NCI-H187 (cell line): ENCODE results near the gene BRD1.
"Not testable (repeated sequence)": the region's sequence is repeated elsewhere in the genome, so short reads cannot be mapped to it uniquely, and the experiment has no call there.

Source experiments
- DNase-seq, 2 experiments: peaks; one replicate each; lab custom pipeline; 2025; lab: John Stamatoyannopoulos, UW

The BRD1 gene

GRCh38 chr22:49783926-49784629 lies 43.6 kb downstream of the BRD1 start:
- DNase-seq, result no peak

- no peak for DNase-seq
Observed at GRCh38 chr22:49783036-49783746, 44.5 kb downstream of the BRD1 start.

- DNase-seq, result not testable (repeated sequence)
Observed at GRCh38 chr22:49781886-49782285, 45.8 kb downstream of the BRD1 start.

- DNase-seq, result no peak
Observed at GRCh38 chr22:49781289-49781782, 46.3 kb downstream of the BRD1 start.

- no peak for DNase-seq
Observed at GRCh38 chr22:49780698-49781288, 46.9 kb downstream of the BRD1 start.

GRCh38 chr22:49779853-49780697 lies 47.6 kb downstream of the BRD1 start:
- no peak for DNase-seq

GRCh38 chr22:49779211-49779610 lies 48.5 kb downstream of the BRD1 start:
- no peak for DNase-seq

- DNase-seq, result no peak
Observed at GRCh38 chr22:49777569-49778249, 50.0 kb downstream of the BRD1 start.

GRCh38 chr22:49776891-49777290 lies 50.8 kb downstream of the BRD1 start:
- DNase-seq, result no peak

GRCh38 chr22:49775867-49776511 lies 51.7 kb downstream of the BRD1 start:
- no peak for DNase-seq

GRCh38 chr22:49775191-49775866 lies 52.3 kb downstream of the BRD1 start:
- no peak for DNase-seq

GRCh38 chr22:49774499-49775151 lies 53.0 kb downstream of the BRD1 start:
- DNase-seq, result no peak

- no peak for DNase-seq
Observed at GRCh38 chr22:49774046-49774445, 53.6 kb downstream of the BRD1 start.

- DNase-seq, result no peak
Observed at GRCh38 chr22:49773531-49773930, 54.1 kb downstream of the BRD1 start.

- DNase-seq, result no peak
Observed at GRCh38 chr22:49772692-49773091, 55.0 kb downstream of the BRD1 start.

GRCh38 chr22:49771266-49772065 lies 56.2 kb downstream of the BRD1 start:
- DNase-seq, result no peak

- no peak for DNase-seq
Observed at GRCh38 chr22:49770547-49771265, 57.0 kb downstream of the BRD1 start.
